Inferior parietal cortex (tissue), 1 donor: Measurements from ENCODE around the gene GSC2.

Source experiments
- DNase-seq: peaks from one replicate; pipeline ENCODE4 v3.0.0-alpha.2; 2016; ENCODE audit errors: extremely low spot score

GSC2 gene

GRCh38 chr22:19120829-19121630 lies 29.1 kb downstream of the GSC2 start:
- DNase-seq: no peak

DNA sequence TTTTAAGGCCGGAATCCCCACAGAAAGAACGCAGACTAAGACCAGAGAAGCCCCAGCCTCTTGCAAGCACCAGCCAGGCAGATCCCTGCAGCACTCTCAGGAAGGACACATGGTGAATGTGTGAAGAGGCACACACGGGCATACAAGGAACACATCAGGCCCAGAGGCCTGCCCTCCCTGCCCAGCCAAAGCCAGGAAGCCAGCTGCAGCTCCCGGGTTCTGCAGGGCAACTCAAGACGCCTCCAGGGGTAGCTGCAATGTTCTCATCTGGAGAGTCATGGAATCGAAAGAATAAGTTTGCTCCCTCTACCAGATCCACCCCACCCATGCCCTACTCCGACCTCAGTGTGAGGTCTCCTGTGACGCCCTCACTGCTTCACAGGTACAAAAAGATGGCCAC lies 30.1 kb downstream of the GSC2 start:
- no peak for DNase-seq

GRCh38 chr22:19118329-19118880 lies 31.7 kb downstream of the GSC2 start:
- DNase-seq: no peak

DNA sequence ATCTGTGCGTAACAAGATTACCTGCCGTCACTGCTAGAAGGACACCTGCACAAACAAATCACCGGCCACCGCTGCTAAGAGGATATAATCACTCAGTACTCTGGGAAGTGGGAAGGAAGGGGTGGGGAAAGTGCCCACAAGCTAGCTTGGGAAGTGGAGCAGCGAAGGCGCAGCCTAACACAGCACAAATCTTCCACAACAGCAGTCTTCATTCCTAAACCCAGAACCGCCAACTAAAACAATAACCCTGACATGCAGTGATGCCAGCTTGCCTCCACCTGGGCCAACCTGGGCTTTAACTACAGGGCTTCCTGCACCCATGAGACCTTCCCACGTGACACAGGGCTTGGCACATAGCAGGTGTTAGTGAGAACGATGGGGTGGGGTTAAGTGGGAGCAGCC lies 33.0 kb downstream of the GSC2 start:
- DNase-seq: no peak

- DNase-seq: peak; percentile 17
Measured at GRCh38 chr22:19115628-19116027, 34.5 kb downstream of the GSC2 start.

DNA sequence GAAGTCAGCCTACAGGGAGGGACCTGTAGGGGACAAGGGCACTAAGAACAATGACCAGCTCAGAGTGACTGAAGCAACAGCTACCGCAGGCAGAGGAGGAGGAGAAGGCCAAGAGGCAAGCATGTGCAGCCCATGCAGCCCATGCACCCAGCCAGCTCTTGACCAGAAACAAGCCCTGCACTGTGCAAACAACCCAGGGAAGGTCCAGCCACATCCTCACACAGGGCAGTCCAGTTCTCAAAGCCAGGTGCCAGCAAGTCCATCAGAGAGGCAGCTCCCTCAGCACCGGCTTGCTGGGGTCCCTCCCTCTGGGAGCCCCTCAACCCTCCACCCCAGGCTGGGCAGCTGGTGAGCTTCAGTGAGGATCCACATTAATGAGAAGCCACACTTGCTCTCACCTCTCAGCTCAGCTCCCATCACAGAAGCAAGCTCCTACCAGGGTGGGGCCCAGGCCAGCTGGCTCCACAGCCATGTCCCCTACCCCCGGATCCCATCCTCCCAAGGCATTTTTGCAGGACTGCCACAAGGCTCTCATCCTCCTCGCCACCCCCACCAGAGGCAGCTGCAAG lies 35.0 kb downstream of the GSC2 start:
- DNase-seq: no peak

DNA sequence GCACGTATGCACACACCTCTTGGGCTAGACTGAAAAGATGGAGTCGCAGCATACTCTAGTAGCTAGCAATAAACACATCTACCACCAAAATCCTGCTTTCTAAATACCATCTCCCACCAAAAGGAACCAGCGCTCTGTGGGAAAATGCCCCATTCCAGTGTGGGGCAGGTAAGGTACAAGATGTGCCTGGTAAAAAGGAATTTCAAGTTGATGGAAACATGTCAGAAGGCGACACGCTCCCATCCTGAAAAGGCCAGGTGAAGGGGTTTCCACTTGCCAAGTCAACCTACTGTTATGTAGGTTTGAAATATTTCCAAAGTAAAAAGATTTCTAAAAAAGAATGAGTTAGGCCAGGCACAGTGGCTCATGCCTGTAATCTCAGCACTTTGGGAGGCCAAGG lies 36.7 kb downstream of the GSC2 start:
- no peak for DNase-seq

DNA sequence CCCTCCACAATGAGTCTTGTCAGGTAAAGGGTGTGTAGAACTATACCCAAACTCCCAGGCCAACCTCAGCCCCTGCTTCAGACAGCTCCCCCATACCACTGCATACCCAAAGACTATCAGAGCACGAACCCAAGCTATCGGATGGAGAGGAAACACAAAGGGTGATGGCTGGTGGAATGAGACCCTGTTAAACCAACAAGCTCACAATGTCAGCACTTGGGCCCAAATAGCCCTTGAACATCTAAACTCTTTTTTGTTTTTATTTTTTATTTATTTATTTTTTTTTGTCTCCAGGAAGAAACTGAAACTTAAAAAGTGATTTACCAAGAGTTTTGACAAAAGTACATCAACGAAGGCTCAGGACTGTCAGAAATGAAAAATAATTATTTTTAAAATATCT lies 38.5 kb downstream of the GSC2 start:
- no peak for DNase-seq

DNA sequence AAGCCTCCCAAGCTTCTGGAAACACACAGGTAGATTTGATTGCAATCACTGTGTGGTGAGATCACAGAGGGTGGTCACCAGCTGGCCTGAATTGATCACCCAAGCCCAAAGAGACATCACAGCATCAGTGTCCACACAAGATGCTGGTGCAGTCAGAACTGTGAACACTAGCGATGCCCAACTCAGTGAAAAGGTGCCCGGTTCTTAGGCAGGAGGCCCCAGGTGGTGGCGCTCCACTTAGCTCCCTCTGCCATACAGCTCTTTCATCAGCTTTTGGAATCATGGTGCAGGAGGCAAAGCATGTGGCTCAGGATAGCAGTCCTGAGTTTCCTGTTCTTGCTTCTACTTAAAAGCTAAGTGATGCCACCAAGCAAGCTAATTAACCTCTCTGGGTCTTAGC lies 39.0 kb downstream of the GSC2 start:
- no peak for DNase-seq

- DNase-seq: no peak
Measured at GRCh38 chr22:19110646-19111045, 39.4 kb downstream of the GSC2 start.

DNA sequence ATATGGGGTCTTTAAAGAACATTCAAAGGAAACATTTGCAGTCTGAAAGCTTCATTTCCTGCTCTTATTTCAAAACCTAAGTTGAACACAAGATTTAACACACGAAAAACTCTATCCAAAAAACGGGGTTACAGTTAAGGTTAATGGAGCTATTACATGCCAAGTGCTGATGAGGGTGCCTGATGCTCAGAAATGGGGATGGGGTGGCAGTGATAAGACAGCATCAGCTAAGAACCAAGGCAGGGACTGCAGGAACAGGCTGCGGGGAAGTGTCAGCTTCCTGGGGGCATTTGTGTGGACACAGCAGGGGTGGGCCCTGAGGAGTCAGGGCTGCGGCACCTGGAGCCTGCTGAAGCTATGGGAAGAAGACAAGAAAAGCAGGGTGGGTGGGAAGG lies 40.0 kb downstream of the GSC2 start:
- DNase-seq: no peak

DNA sequence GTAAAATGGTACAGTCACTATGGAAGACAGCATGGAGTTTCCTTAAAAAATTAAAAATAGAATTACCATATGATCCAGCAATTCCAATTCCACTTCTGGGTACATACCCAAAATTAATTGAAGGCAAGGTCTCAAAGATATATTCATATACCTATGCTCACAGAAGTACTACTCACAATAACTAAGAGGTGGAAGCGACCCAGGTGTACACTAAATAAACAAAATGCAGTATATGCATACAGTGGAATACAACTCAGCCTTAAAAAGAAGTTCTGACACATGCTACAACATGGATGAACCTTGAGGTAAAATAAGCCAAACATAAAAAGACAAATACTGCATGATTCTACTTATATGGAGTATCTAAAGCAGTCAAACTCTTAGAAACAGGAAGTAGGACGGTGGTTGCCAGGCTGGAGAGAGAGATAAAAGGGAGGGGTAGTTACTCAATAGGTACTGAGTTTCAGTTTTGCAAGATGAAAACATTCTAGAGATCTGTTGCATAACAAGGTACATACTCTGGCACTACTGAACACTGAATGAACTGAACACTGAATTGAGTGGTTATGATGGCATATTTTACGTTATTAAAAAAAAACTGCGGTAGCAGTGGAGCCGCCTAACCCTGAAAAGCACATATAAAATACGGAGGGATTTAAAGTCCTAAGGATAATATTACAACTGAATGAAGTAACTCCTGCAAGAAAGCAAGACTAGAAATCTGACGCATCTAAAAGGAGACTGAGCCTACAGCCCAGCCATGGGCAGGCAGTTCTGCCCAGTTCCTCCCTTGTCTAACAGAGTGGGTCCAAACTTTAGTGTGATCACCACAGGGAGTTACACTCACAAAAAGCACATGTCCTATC lies 40.7 kb downstream of the GSC2 start:
- DNase-seq: peak; percentile 64

DNA sequence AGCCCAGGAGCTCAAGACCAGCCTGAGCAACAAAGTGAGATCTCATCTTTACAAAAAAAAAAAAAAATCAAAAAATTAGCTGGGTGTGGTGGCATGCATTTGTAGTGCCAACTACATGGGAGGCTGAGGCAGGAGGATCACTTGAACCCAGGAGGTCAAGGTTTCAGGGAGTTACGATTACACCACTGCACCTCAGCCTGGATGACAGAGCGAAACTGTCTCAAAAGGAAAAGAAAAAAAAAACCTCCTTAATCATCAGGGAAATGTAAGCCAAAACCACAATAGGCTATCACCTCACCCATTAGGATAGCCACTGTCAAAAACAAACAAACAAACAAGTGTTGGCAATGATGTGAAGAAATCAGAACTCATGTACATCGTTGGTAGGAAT lies 41.3 kb downstream of the GSC2 start:
- DNase-seq: no peak

- DNase-seq: no peak
Measured at GRCh38 chr22:19107730-19108074, 42.4 kb downstream of the GSC2 start.

DNA sequence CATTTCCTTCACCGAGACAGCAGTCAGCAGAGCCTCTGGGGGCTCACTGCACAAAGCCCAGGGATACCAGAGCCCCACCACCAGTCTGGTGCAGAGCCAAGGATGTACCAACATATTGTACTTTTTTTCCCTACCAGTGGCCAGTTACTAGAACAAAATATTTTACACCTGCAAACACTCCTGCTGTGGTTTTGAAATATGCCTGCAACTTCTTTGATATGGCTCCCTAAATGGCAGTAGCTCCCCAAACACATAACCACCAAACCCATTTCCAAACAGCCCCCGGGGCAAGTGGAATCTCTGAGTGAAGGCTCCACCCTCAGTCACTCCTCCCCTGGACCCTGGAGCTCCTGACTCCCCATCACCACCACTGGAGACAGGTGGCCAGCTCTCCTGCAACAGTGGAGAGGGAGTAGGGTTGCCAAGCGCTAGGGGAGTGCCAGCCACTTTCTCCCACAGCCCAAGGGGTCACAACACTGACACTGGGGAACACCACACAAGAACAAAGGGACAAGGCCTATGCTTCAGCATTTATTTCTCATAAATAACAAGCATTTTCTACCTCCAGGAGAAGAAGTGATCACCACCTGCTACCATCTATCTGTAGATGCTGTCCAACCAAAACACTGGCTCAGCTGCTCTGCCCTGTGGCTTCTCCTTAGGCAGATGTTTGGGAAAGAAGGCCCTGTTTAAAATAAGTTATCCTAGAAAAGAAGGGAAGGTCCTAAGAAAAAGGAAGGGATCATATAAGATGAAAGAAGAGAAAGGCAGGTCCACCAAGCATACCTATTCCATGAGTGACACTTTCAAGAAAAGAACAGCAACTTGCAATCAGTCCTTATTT lies 43.0 kb downstream of the GSC2 start:
- DNase-seq: no peak

- no peak for DNase-seq
Measured at GRCh38 chr22:19105867-19106802, 44.0 kb downstream of the GSC2 start.

DNA sequence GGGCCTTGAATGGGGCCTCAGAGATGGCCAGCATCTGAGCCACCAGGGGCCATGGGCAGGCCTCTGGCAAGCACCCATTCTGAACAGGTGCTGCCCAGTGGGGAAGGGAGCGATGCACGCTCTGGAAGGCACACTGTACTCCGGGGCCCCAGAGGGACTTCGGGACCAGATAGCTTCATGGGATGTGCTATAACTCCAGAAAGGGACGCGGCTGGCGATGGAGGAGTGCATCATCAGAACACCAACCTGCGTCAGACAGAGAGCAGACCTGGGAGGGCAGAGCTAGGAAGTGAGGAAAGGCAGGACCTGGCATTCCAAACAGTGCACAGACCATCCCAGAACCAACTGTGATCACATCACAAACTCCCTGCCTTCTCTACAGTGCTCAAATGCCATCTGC lies 44.6 kb downstream of the GSC2 start:
- no peak for DNase-seq

DNA sequence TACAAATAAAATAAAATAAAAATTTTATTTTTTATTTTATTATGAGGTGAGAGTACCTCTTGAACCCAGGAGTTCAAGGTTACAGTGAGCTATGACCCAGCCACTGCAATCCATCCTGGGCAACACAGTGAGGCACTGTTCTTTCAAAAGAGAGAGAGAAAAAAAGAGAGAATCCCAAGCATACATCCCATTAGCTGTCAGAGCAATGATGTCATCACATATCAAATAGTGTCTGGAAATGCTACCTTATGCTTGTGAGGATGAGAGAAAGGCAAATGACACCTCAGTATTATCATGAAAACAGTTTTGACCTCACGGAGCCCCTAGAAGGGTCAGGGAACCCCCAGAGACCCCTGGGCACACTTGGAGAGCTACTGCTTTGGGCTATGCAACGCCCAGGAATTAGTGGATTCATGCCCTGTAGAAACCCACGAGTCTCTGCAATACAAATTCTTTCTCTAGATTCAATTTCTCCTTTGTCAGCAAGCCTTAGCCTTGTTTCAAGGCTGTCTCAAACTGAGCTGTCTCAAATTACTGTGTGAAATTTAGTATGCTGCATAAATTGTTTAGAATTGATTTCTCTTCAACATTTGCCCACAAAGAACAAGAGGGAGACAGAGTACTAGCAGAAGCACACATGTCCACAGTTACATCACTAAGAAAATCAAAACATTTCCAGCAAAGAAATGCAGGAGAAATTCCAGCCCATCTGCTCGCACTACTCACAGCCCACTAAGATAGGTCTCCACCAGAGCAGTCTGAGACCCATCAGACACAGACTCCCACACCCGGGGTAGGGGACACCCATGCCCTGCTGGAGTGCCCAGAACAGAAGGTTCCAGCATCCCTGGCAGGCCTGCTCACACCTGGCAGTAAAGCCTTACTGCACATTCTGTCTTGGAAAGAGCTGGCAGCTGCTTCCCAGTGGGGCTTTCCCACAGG lies 45.9 kb downstream of the GSC2 start:
- peak; percentile 27 for DNase-seq

- no peak for DNase-seq
Measured at GRCh38 chr22:19098157-19098556, 51.9 kb downstream of the GSC2 start.
